Thyroid gland (tissue), 4 donors: ENCODE results near the gene FAM53B. TPM values are rescaled to one million over a fixed set of nuclear protein-coding genes. Genes with fewer than 3 reads are reported as not detected.

ENCODE experiments used
- DNase-seq, 2 donors: peaks; one replicate each; pipeline ENCODE4 v3.0.0-alpha.2; 2019
- H3K27ac ChIP-seq, 3 donors: fragments of 200-600 bp; sonication (generic); 1 replicate in 2 of 3; 2 replicates in 1 of 3; pipeline ENCODE4 v1.5.1; 2016 to 2019; ENCODE audit warnings: mild to moderate bottlenecking in 1 of 3, moderate library complexity in 1 of 3
- H3K27me3 ChIP-seq: fragments of 200-600 bp; sonication (generic); one replicate; pipeline ENCODE4 v1.5.1; 2019
- H3K36me3 ChIP-seq, 2 donors: fragments of 200-600 bp; sonication (generic); one replicate each; pipeline ENCODE4 v1.5.1; 2016 to 2019
- H3K4me1 ChIP-seq, 2 donors: fragments of 200-600 bp; sonication (generic); one replicate each; pipeline ENCODE4 v1.5.1; 2017 to 2019
- H3K4me3 ChIP-seq, 3 donors: fragments of 200-600 bp; sonication (generic); replicated peaks in 1 of 3; 1 replicate in 2 of 3; 2 replicates in 1 of 3; pipeline ENCODE4 v1.5.1; 2016; ENCODE audit warnings: mild to moderate bottlenecking in 1 of 3
- H3K9me3 ChIP-seq: fragments of 200-600 bp; sonication (generic); one replicate; pipeline ENCODE4 v1.5.1; 2017
- POLR2A ChIP-seq, 2 donors: fragments of 450-650 bp; IDR thresholded peaks; one replicate each; pipeline ENCODE4 v1.6.1; 2017; ENCODE audit warnings: antibody characterized with exemption in 2 of 2, mild to moderate bottlenecking in 2 of 2, moderate library complexity in 1 of 2
- WGBS, 2 donors: methylation state at CpG; one replicate each; pipeline ENCODE4 v1.1.5; 2017; 5-methylcytosine and 5-hydroxymethylcytosine counted together
- intact Hi-C: fragments of 100-400 bp; cut with DNase I; formaldehyde crosslinking; loops from one replicate; pipeline ENCODE4 v1.15.1; 2023
- total RNA-seq, 4 donors: library from RNA; depleted of rRNA; stranded (reverse); fragments of >200 nt; gene quantifications; one replicate each; pipeline ENCODE4 v1.2.3, GENCODE V29; 2016
- TF ChIP-seq, protein P1 (sequence below), 6 experiments: fragments of 200-600 bp in 3 of 6; fragments of 450-650 bp in 3 of 6; sonication (generic) in 3 of 6; IDR thresholded peaks; one replicate each; pipeline ENCODE4 v1.5.1; 2016 to 2019; ENCODE audit warnings: antibody characterized with exemption in 6 of 6, mild to moderate bottlenecking in 2 of 6, inconsistent platforms in 1 of 6, moderate library complexity in 1 of 6

FAM53B gene
- total RNA-seq, 4 donors from 2014 or later = 37.6 to 96.3 (median 80.4) TPM

DNA sequence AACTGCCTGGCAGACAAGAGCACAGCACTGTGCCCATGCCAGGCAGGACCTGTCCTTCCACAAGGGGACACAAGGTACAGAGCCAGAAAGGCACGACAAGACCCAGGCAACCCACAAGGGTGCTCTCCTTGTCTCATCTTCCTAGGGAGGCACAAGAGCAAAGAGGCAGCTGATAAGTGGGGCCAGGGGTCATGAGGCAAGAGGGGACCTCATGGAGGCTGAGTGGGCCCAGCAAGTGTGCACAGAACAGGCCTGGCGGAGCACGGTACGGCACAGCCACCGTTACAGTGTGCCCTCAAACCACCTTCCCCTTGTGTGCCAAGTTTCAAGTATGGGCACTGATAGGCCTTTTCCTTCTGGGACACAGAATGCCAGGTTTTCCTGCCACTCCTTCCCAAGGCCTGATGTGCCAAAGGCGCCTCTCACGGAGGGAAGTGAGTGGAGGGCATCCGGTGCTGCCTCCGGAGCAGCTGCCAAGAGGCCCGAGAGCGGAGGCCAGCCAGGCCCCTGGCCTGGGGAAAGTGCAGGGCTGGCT lies 75.6 kb downstream of the FAM53B start:
- Histone ChIP-seq H3K27ac (peak overlapping the region; percentile 34 to 95 (median 52)), H3K36me3 (no peaks in the 10 kb centered on the region), H3K4me1 (peaks cover 57 to 90% of the 10 kb centered on the region in 2 donors), H3K4me3 (no peak overlapping the region), H3K9me3 (no peaks in the 10 kb centered on the region), H3K27me3 (no peaks in the 10 kb centered on the region)
- DNase-seq = peak; percentile 64
- 59 to 68% methylated on average over 7 to 11 of the region's 11 CpGs for WGBS, 2 donors
- intact Hi-C loops = no loop called here
- no peak for TF ChIP-seq POLR2A (IDR thresholded peaks at IDR 0.05)

DNA sequence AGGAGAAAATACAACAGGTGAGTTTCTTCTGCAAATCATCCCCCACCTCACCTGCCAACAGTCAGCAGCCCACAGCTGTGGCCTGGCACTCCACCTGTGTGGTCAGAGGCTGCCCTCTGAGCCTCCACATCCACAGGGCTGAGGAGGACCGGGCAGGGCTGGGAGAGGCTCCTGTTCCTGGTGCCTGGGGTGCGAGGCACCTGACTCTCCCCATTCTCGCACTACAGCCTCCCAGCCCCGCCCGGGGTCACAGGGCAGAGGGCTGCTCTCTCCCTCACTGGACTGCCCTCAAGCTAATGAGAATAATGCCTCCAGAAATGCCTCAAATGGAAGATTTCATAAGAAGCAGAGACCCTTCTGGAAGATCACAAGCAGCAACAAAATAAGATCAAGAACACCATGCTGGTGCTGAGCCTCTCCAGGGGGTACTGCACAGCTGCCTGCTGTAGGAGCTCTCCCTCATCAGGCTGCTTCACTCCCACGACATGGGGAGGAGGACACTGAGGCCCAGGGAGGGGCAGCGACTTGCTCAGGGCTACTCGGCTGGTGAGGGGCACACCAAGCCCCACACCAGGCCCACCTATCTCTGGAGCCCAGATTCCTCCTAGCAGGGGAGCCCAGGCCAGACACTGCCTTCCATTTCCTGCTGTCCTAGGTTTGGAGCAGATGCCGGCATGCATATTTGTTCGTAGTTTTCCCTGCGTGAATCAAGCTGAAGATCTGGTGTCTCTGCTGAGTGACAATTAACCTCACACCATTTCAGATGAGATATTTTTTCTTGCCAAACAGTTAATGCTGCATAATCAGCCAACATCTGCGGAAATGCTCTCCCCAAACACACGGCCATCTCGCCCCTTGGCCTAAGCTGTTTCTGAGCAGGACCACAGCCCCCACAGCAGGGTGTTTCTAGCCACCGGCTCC lies 76.5 kb downstream of the FAM53B start:
- Histone ChIP-seq H3K27me3 (no peaks in the 10 kb centered on the region), H3K36me3 (no peaks in the 10 kb centered on the region), H3K4me3 (no peak overlapping the region), H3K9me3 (no peaks in the 10 kb centered on the region), H3K27ac (peak overlapping the region in 2 of 3 donors; percentile 34 to 95), H3K4me1 (peaks cover 48 to 81% of the 10 kb centered on the region in 2 donors)
- DNase-seq = no peak
- intact Hi-C loops = no loop called here
- 84 to 85% methylated on average over 14 to 15 of the region's 15 CpGs for WGBS, 2 donors
- TF ChIP-seq POLR2A (IDR thresholded peaks at IDR 0.05) = no peak

DNA sequence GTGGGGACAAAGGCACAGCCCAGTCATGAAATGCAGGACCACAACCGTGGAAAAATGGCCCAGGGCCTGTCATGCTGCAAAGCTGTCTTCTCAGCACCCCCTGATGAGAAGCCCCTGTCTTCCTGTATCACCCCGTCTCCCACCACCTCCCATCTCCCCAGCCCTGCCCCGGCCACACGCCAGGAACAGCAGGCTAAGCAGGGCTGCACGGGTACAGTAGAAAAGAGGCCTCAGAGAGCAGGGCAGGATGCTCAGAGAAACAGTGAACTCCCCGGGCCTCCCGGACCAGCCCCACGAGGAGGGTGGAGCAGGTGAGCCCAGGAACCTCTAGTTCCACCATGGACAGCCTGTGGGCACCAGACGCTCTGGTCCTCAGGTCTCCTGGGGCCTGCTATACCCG lies 77.7 kb downstream of the FAM53B start:
- no peaks in the 10 kb centered on the region for H3K27me3 ChIP-seq
- H3K9me3 ChIP-seq = no peaks in the 10 kb centered on the region
- H3K4me3 ChIP-seq = no peak overlapping the region
- H3K36me3 ChIP-seq = no peaks in the 10 kb centered on the region
- 86 to 87% methylated on average over 8 to 9 of the region's 10 CpGs for WGBS, 2 donors
- intact Hi-C loops = no loop called here
- peak overlapping the region in 2 of 3 donors; percentile 44 to 95 for H3K27ac ChIP-seq
- DNase-seq = no peak
- TF ChIP-seq POLR2A (IDR thresholded peaks at IDR 0.05) = no peak
- TF ChIP-seq, protein P1, sequence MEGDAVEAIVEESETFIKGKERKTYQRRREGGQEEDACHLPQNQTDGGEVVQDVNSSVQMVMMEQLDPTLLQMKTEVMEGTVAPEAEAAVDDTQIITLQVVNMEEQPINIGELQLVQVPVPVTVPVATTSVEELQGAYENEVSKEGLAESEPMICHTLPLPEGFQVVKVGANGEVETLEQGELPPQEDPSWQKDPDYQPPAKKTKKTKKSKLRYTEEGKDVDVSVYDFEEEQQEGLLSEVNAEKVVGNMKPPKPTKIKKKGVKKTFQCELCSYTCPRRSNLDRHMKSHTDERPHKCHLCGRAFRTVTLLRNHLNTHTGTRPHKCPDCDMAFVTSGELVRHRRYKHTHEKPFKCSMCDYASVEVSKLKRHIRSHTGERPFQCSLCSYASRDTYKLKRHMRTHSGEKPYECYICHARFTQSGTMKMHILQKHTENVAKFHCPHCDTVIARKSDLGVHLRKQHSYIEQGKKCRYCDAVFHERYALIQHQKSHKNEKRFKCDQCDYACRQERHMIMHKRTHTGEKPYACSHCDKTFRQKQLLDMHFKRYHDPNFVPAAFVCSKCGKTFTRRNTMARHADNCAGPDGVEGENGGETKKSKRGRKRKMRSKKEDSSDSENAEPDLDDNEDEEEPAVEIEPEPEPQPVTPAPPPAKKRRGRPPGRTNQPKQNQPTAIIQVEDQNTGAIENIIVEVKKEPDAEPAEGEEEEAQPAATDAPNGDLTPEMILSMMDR (IDR thresholded peaks at IDR 0.05) = no peak
- peaks cover 37 to 69% of the 10 kb centered on the region in 2 donors for H3K4me1 ChIP-seq

GRCh38 chr10:124665980-124666379 lies 78.2 kb downstream of the FAM53B start:
- Histone ChIP-seq H3K9me3 (no peaks in the 10 kb centered on the region), H3K27ac (peak overlapping the region in 2 of 3 donors; percentile 44 to 95), H3K4me3 (no peak overlapping the region), H3K4me1 (peaks cover 32 to 64% of the 10 kb centered on the region in 2 donors), H3K27me3 (no peaks in the 10 kb centered on the region), H3K36me3 (no peaks in the 10 kb centered on the region)
- TF ChIP-seq POLR2A (IDR thresholded peaks at IDR 0.05) = no peak
- TF ChIP-seq, protein P1 (IDR thresholded peaks at IDR 0.05) = no peak
- 72 to 87% methylated on average over 2 to 3 of the region's 3 CpGs for WGBS, 2 donors
- intact Hi-C loops = no loop called here
- no peak for DNase-seq

GRCh38 chr10:124665558-124665957 lies 78.6 kb downstream of the FAM53B start:
- TF ChIP-seq, protein P1 (IDR thresholded peaks at IDR 0.05) = no peak
- no peak for TF ChIP-seq POLR2A (IDR thresholded peaks at IDR 0.05)
- no peaks in the 10 kb centered on the region for H3K9me3 ChIP-seq
- H3K27ac ChIP-seq = peak overlapping the region in 2 of 3 donors; percentile 44 to 95
- WGBS, 2 donors = 87 to 96% methylated on average over 7 to 8 of the region's 8 CpGs
- intact Hi-C loops = no loop called here
- no peaks in the 10 kb centered on the region for H3K27me3 ChIP-seq
- H3K4me3 ChIP-seq = no peak overlapping the region
- H3K36me3 ChIP-seq = no peaks in the 10 kb centered on the region
- no peak for DNase-seq
- peaks cover 32 to 60% of the 10 kb centered on the region in 2 donors for H3K4me1 ChIP-seq

DNA sequence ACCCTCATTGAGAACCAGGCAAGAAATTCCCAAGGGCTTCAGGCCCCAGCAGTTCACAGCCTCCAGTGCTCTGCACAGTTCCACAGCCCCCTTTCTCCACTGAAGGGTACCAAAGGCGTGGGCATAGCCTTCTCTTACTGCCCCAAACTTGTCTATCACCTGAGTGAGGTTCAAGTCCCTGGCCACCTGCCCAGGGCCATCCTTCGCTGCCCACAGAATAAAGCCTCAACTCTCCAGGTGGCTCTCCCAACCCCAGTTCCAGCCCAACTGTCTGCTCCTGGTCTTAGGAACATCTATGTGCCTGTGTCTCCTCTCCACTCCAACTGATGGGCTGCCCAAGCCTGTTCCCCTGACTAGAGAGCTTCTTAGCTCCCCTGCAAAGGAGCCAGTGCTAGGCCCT lies 79.1 kb downstream of the FAM53B start:
- WGBS, 2 donors = 39 to 46% methylated on average over 2 of the region's 2 CpGs
- intact Hi-C loops = no loop called here
- no peak overlapping the region for H3K4me3 ChIP-seq
- H3K36me3 ChIP-seq = no peaks in the 10 kb centered on the region
- H3K27me3 ChIP-seq = no peaks in the 10 kb centered on the region
- peaks cover 32 to 55% of the 10 kb centered on the region in 2 donors for H3K4me1 ChIP-seq
- H3K27ac ChIP-seq = peak overlapping the region in 2 of 3 donors; percentile 44 to 46
- no peak for TF ChIP-seq POLR2A (IDR thresholded peaks at IDR 0.05)
- TF ChIP-seq, protein P1 (IDR thresholded peaks at IDR 0.05) = no peak
- peak; percentile 72 to 75 for DNase-seq
- no peaks in the 10 kb centered on the region for H3K9me3 ChIP-seq
